ENCODE results near the gene ZBTB18.

ZBTB18 gene

DNA sequence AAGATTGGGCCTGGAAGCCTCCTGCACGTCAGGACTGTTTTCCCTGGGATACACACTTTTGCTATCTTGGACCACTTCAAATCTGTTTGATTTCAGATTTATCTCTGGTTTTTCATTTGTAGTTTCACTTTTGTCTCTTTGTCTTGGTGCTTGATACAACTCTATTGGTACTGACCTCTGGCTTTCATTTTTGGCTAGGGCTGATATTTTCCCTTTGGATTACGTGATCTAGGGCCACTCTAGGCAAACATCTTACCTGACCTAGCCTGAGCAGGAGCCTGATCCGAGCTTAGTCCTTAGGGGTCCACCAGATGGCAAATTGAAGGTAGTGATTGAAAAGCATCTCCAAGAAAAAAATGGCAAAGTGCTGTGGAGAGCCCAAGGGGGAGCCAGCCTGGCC lies 39.6 kb downstream of the ZBTB18 start:
- DNase-seq (ENCODE audit: low read depth) = no peak

DNA sequence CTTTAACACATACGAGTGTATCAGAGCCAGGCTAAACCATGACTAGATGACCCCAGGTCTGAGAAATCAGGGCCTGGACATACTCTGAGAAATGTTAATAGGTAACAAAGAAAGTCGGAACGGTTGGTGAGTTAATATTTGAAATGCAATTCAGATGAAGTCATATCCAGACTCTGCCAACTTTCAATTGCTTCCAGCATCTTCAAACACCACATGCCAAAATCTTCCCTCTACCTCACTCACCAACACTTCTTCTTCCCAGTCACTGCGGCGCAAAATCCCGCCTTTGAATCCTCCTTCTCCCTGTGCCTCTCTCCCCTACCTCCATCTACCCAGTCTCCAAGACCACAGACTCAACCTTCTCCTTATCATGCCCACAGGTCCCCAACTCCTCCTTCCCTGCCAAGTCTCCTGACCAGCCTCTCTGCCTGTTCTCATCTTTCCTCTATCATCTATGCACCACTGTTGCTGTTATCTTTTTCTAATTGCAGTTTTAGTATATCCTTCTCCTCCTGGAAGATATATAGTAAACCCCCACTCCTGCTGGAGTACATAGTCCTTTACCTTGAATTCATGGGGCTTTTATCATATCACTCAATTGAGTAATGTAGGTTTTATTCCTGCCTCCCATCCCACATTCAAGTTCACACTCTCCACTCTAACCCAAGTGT lies 41.3 kb downstream of the ZBTB18 start:
- DNase-seq (ENCODE audit: low read depth) = peak; percentile 30

DNA sequence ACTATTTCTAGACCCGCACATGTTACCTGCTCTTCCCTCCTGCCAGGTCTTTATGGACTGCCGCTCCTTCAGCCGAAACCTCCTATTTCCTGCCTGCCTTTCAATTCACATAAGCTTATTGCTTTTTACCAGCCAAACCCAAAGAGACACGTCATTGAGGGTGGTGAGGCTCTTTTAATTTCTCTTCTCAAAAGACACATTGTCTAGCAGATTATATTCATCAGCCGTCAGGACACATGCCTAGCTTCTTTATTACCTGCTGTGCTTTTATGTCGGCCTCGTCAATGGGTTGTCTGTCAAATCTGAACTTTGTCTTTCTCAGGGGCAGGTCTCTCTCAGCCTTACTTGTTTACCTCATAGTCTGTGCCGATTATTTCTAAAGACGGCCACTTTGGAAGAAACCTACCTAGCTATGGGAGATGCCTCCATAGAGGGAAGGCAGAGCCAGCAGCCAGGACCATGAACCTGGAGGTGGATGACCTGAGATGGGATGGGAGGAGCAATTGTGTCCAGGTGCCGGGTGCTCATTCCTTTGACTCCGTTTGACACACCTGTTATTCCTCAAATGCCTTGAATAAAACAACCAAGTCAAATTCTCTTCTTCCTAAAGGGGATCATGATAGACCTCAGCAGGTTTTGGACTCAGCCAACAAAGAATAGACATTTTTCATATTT lies 42.0 kb downstream of the ZBTB18 start:
- DNase-seq (ENCODE audit: low read depth) = no peak

DNA sequence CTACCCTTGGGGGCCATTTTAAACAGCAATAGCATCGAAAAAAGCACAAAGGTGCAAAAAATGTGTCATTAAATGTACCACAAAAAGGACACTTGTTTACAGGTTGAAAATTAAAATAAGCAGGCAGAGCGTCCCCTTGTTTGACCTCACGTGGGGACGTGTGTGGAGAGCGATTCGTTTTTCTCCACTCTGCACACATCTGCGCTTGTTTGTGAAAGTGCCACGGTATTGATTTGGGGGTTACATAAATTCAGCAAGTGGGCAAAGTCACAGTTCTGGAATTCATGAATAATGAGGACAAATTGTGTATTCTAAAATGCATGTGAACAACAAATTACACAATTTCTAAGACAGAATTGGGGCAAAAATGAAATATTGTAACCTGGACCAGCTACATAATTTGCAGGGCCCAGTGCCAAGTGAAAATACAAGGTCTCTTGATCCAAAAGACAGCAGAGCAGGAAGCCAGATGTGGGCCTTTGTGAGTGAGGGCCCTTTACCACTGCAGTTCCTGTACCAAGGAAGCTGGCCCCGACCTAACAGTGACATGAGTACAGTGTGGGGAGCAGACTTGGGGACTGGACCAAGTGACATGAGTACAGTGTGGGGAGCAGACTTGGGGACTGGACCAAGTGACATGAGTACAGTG lies 43.9 kb downstream of the ZBTB18 start:
- DNase-seq (ENCODE audit: low read depth) = no peak

DNA sequence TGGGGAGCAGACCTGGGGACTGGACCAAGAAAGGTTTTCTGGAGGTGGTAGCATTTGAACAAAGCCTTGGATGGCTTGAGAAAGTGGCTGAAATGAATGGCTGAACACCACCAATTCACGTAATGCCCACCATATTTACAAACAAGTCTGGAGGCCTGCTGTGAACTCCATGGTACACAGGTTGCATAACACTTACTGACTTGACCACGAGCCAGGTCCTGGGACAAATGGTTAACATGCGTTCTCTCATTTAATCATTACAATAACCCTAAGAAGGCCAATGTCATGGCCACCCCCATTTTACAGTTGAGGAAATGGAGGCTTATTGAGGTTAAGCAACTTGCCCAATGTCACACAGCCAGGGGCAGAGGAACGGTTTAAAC lies 44.4 kb downstream of the ZBTB18 start:
- no peak for DNase-seq (ENCODE audit: low read depth)

DNA sequence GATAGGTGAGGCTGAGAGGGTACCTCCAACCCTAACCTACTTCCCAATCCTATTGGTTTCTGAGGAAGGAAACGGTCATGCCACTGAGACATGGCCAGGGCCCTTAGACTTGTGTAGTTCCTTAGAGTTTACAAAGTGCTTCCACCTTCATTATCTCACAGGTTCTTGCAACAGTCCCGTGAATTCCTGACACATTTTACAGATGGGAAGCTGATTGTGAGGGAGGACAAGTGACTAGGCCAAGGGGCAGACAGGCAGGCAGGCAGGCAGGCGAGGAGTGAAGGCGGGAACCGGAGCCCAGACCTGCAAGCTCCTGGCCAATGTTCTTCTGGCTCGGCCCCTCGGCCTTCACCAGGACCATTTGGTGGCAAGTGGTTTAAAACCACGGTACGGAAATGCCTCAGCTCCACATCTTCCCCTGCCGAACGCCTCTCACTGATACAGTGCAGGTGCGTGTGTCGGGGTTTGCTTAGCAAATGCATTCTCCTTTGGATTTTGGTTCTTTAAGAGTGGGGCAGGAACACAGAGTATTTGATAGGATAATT lies 45.1 kb downstream of the ZBTB18 start:
- no peak for DNase-seq (ENCODE audit: low read depth)

DNA sequence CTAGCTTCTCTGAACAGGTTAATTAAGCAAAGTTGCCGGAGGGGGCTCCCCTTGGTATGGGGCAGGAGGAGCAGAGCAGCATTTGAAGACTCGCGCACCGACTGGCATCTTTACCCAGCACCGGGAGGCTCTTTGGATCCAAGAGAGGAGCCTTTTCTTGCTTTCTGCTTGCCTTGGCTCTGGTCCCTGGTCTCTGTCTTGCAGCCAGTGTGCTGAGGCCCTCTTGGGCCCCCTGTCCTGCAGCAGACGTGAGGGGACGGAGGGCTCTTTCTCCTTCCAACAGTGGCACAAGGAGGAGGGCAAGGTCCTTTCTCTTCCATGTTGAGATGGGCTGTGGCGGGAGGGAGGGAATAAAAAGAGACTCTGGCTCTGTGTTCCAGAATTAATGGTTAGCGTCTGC lies 45.6 kb downstream of the ZBTB18 start:
- DNase-seq (ENCODE audit: low read depth) = no peak

DNA sequence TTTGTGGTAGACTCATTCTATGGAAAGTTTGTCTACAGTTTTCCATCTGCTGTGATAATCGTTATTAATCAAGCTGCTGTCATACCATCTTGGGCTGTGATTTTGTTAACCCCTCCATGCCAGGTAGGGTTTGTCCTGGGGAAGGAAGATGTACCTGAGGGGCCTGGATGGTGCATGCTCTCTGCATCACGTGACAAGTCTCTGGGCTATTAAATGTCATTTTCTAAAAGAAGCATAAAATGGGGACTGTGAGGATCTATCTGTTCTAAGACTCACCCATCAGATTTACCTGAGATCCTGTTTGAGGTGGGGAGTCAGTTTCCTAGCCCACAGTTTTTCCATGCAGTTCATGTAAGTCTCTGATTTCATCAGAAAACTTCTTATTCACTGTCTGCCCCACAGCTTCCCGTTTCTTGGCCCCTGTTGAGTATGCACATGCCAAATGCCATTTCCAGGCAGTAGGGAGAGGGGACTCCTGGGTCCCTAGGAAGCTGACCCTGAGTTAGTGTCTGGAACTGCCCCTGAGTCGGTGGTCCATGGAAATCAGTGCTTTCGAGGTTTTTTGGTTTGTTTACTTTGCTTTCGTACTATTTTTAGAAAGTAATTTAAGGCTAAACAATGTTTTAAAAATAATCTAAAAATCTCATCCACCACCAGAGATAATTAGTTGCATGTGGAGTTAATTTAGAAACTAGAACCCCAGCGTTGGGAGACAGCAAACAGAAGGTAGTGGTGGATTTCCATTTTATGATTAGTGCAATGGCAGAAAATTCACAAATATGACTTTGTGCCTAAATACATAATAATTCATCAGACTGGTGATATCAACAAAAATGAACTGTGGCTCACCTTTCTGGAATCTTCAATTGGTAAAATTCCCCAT lies 46.7 kb downstream of the ZBTB18 start:
- DNase-seq (ENCODE audit: low read depth) = no peak

DNA sequence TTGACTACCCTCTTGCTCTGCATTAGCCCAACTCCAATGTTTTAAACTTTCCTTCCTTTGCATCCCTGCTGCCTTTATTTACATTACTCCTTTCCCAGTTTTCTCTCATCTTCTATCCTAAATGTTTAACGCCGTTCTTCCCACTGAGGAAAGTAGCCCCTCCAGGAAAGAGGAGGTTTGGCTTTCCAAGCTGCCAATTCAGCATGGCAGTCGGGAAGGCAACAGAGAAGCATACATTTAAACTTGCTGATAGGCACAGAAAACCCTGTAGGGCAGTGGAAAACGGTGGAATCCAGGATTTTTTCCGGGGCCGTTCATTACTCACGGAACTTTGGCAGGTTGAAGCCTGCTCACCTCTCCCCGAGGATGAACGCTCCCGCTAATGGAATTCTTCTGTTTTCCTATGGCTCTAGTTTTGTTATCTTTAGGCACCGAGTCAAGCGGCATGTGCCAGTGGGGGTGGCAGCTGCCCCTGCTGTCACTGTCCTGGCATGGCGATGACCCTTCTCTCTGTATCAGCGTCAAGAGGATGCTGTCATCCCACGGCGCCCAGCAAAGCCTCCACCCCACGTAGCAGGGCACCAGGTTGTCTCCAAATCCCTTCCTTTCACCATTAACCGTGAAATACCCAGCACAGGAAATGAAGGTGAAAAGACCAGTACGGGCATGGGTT lies 48.3 kb downstream of the ZBTB18 start:
- DNase-seq (ENCODE audit: low read depth) = no peak

DNA sequence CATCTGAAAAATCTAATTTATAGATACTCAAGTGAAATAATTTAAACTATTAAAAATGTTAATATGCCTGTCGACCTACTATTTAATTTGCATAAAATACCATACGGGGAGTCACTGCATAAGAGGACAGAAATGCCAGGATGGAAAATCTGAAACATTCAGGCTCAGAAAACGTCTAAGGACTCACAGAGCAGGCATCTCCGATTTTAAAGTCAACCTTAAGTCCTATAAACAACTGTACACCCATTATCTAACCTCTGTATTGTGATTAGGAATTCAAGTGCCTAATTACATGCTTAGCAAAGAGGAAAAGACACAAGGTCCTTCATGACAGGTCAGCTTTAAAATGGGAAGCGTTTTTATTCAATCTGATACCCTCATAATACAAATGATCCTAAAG lies 49.2 kb downstream of the ZBTB18 start:
- no peak for DNase-seq (ENCODE audit: low read depth)

DNA sequence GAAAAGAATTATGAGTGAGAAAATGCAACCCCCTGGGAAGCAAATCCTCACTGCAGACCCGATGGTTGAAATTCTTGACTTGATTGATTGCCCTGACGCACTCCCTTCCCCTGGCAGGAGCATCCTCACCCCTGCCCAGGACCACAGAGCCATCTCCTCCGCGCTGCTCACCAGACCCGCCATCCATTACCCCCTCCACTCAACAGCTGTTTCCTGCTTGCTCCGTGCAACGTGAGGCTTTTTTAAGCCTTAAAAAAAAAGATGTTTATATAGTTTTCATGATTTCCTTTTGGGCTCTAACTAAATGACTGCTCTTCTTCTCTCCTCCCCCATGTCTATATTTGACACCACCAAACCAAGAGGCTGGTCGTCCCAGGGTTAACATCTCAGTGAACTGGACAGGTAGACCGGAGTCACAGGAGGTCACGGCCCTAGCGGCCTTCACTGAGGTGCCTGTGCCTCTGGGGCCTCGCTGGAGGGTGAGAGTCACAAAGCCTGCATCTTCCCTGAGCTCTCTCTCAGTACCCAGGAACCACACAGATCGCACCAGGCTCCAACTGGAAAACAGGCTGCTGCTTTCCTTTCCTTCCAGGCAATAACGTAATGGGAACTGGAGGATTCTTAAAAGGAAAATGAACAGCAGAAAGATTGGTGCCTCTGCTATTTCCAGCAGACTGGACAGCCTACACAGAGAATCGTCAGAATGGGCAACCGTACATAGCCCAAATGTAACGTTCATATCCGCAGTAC lies 49.8 kb downstream of the ZBTB18 start:
- DNase-seq (ENCODE audit: low read depth) = peak; percentile 72

DNA sequence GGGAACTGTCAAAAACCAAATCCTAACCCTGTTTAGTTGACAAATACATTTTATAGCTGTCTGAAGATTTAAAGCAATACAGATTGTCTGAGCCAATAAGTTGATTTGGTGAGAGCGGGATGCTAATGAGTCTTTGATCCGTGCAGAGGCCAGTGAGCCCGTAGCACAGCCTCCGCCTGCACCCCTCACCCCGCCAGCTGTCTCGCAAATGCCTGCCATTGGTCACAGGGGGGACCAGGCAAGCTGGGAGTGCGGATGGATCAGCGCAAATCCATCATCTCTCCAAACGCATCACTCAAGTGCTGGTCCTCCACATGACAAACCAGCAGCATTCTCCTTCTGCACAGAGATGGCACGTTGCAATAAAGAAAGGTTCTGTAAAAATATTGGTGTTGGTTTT lies 51.0 kb downstream of the ZBTB18 start:
- DNase-seq (ENCODE audit: low read depth) = no peak

DNA sequence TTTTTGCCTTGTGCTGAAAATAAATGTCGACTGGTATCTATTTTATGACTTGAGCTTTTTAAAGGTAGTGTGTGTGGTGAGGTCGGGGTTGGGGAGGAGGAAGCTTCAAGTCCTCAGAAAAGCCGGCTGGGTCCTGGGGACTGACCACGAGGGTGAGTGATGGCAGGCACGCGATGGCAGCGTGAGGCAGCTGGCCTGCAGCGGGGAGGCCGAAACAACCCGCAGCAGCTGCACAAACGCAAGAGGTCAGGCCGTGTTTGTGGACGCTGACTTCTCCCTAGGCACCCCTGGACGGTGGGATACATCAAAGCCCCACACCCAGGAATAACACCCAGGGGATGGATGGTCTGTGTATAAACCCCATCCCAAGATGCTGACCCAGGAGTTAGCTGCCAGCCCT lies 51.4 kb downstream of the ZBTB18 start:
- DNase-seq (ENCODE audit: low read depth) = no peak

DNA sequence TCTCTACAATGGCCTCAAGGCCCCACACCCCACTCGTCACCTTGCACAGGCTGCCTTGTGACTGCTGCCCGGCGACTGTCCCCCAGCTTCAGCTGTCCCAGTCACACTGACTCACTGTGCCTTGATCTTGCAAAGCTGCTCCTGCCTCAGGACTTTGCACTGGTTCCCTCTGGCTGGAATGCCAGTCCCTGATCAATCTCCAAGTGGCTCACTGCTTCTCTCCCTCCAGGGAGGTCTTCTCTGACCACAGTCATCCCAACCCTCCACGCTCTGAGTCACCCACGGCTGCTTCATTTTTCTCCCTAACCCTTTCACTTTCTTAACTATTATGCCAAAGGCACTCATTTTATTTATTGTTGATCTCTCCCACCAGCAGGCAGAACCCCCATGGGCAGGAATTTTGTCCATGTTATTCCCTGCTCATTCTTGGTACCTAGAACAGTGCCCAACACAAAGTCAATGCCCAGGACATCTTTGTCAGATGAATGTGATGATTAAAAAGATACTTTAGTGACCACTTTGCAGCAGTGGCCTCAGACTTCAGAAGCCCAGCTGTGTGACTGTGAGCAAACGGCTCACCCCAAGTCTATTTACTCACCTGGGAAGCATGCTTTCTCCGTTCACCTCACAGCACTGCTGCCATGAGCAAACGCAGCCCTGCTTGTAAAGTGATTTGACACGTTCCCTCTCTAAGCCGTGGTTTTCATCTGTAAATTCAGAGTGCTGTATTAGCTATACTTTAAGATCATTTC lies 53.4 kb downstream of the ZBTB18 start:
- DNase-seq (ENCODE audit: low read depth) = peak; percentile 88

DNA sequence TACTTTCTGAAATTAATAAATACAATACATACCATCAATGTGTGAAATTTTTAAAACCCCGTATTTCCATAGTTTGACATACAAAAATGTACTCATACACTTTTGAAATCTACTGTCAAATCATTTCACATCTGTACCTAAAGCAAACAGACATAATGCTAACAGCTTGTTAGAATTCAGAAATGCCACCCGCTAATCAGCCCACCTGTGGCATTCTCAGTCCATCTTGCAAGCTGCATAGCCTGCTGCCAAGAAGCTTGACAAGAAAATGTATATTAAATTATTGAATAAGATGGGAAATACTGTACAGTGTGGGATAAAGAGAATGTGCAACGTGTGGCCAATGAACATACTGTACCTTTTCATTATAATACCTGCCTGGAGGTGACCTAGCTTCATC lies 55.1 kb downstream of the ZBTB18 start:
- no peak for DNase-seq (ENCODE audit: low read depth)
